ENCODE data around the gene MMEL1. TPM values are rescaled to one million over a fixed set of nuclear protein-coding genes. Genes with fewer than 3 reads are reported as not detected.

The MMEL1 gene
- polyA plus RNA-seq, 1 donor from 2014 or later, result 5.2 TPM

DNA sequence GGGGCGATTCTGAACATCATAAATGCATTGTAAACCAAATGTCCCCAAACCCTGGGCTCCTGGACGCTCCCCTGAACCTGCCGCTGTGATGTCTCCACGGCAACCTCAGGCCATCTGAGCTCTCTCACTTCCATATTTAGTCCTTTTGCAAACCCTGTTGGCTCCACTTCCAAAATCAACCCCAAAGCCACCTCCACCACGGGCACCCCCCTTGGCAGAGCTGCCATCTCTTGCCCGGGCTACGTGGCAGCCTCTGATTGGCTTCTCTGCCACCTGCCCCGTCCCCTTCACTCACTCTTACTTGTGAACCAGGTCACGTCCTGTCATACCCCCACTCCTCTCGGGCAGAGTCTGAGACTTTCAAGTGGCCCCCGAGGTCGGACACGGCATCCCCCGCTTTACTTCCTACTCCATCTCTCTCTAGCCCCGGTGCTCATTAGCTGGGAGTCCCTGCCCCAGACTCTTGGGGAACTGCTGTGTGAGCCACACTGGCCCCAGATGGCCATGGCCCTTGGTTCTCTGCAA, 30.4 kb downstream of the MMEL1 start:
- H3K4me3 ChIP-seq (ENCODE audit: low read length), result no peak overlapping the region
- no peaks in the 10 kb centered on the region for H3K27me3 ChIP-seq (ENCODE audit: insufficient read depth, low read depth, low read length)
- H3K9ac ChIP-seq (ENCODE audit: low read length), result no peak overlapping the region
- H3K9me2 ChIP-seq (ENCODE audit: insufficient read depth, low read length), result no peaks in the 10 kb centered on the region
- H3K4me2 ChIP-seq (ENCODE audit: low read length), result no peak overlapping the region
- no peaks in the 10 kb centered on the region for H3F3A ChIP-seq (ENCODE audit: insufficient read depth, low read length, poor library complexity, severe bottlenecking)
- TF ChIP-seq TAF1 (IDR thresholded peaks at IDR 0.05; ENCODE audit: low read depth) (no peak), EZH2 (IDR thresholded peaks at IDR 0.05; ENCODE audit: borderline replicate concordance, insufficient read depth, low read length, poor library complexity, severe bottlenecking) (no peak), SMC3 (conservative IDR thresholded peaks at IDR 0.05; ENCODE audit: poor library complexity) (no peak), REST (IDR thresholded peaks at IDR 0.05; ENCODE audit: borderline replicate concordance) (no peak), RAD21 (conservative IDR thresholded peaks at IDR 0.05) (no peak), POLR2AphosphoS5 (IDR thresholded peaks at IDR 0.05) (no peak), EP300 (conservative IDR thresholded peaks at IDR 0.05; ENCODE audit: poor library complexity, severe bottlenecking) (no peak), MXI1 (conservative IDR thresholded peaks at IDR 0.05; ENCODE audit: poor library complexity, severe bottlenecking) (no peak)
- TF ChIP-seq, protein P1, sequence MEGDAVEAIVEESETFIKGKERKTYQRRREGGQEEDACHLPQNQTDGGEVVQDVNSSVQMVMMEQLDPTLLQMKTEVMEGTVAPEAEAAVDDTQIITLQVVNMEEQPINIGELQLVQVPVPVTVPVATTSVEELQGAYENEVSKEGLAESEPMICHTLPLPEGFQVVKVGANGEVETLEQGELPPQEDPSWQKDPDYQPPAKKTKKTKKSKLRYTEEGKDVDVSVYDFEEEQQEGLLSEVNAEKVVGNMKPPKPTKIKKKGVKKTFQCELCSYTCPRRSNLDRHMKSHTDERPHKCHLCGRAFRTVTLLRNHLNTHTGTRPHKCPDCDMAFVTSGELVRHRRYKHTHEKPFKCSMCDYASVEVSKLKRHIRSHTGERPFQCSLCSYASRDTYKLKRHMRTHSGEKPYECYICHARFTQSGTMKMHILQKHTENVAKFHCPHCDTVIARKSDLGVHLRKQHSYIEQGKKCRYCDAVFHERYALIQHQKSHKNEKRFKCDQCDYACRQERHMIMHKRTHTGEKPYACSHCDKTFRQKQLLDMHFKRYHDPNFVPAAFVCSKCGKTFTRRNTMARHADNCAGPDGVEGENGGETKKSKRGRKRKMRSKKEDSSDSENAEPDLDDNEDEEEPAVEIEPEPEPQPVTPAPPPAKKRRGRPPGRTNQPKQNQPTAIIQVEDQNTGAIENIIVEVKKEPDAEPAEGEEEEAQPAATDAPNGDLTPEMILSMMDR (IDR thresholded peaks at IDR 0.05; ENCODE audit: poor library complexity, severe bottlenecking), result no peak
- no peaks in the 10 kb centered on the region for H3K79me2 ChIP-seq (replicated peaks; ENCODE audit: insufficient read depth, low read length)
- H3K9me3 ChIP-seq (ENCODE audit: low read length), result no peaks in the 10 kb centered on the region
- no peak overlapping the region for H2AFZ ChIP-seq (ENCODE audit: low read depth, low read length)
- H4K20me1 ChIP-seq (ENCODE audit: insufficient read depth), result no peaks in the 10 kb centered on the region
- H3K36me3 ChIP-seq (ENCODE audit: insufficient read depth, low read length), result no peaks in the 10 kb centered on the region
- H3K27ac ChIP-seq (ENCODE audit: low read length), result no peak overlapping the region

DNA sequence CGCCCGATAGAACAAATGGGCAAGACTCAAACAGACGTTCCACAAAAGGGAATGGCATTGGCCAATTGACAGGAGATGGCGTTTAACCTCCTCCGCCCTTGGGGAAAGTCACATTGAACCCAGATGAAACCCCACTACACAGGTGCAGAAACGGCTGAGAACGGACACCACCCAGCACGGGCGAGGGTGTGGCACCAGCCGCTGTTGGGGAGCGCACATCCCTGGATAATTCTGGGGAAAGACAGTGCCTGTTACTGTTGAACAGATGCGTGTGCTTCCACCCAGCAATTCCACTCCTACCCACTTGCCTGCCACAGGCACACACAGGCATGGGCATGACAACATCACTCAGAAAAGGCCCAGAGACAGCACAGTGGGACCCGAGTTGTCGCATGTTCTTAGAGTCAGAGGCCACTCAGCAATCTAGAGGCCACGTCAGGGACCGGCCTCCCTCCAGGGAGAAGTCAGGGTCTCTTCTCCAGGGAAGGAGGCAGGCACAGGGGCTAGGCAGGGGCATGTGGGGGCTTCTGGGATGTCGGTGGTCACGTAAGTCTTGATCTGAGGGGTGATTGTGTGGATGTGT, 31.0 kb downstream of the MMEL1 start:
- Histone ChIP-seq H3K27me3 (ENCODE audit: insufficient read depth, low read depth, low read length) (no peaks in the 10 kb centered on the region), H3K9me3 (ENCODE audit: low read length) (no peaks in the 10 kb centered on the region), H3K9ac (ENCODE audit: low read length) (no peak overlapping the region), H3K27ac (ENCODE audit: low read length) (no peak overlapping the region), H3F3A (ENCODE audit: insufficient read depth, low read length, poor library complexity, severe bottlenecking) (no peaks in the 10 kb centered on the region), H3K79me2 (replicated peaks; ENCODE audit: insufficient read depth, low read length) (no peaks in the 10 kb centered on the region), H4K20me1 (ENCODE audit: insufficient read depth) (no peaks in the 10 kb centered on the region), H3K4me3 (ENCODE audit: low read length) (no peak overlapping the region), H3K4me2 (ENCODE audit: low read length) (no peak overlapping the region), H2AFZ (ENCODE audit: low read depth, low read length) (no peak overlapping the region), H3K36me3 (ENCODE audit: insufficient read depth, low read length) (no peaks in the 10 kb centered on the region), H3K9me2 (ENCODE audit: insufficient read depth, low read length) (no peaks in the 10 kb centered on the region)
- TF ChIP-seq EZH2 (IDR thresholded peaks at IDR 0.05; ENCODE audit: borderline replicate concordance, insufficient read depth, low read length, poor library complexity, severe bottlenecking) (no peak), RAD21 (conservative IDR thresholded peaks at IDR 0.05) (no peak), POLR2AphosphoS5 (IDR thresholded peaks at IDR 0.05) (no peak), REST (IDR thresholded peaks at IDR 0.05; ENCODE audit: borderline replicate concordance) (no peak), SMC3 (conservative IDR thresholded peaks at IDR 0.05; ENCODE audit: poor library complexity) (no peak), MXI1 (conservative IDR thresholded peaks at IDR 0.05; ENCODE audit: poor library complexity, severe bottlenecking) (no peak), TAF1 (IDR thresholded peaks at IDR 0.05; ENCODE audit: low read depth) (no peak), EP300 (conservative IDR thresholded peaks at IDR 0.05; ENCODE audit: poor library complexity, severe bottlenecking) (no peak)
- TF ChIP-seq, protein P1 (IDR thresholded peaks at IDR 0.05; ENCODE audit: poor library complexity, severe bottlenecking), result no peak
